ENCODE results near the gene RNU1-1.
A peak's percentile ranks its signal among the peaks of the same experiment; 100 is the strongest.
"Not testable (repeated sequence)": the region's sequence is repeated elsewhere in the genome, so short reads cannot be mapped to it uniquely, and the experiment has no call there.

RNU1-1 gene

DNA sequence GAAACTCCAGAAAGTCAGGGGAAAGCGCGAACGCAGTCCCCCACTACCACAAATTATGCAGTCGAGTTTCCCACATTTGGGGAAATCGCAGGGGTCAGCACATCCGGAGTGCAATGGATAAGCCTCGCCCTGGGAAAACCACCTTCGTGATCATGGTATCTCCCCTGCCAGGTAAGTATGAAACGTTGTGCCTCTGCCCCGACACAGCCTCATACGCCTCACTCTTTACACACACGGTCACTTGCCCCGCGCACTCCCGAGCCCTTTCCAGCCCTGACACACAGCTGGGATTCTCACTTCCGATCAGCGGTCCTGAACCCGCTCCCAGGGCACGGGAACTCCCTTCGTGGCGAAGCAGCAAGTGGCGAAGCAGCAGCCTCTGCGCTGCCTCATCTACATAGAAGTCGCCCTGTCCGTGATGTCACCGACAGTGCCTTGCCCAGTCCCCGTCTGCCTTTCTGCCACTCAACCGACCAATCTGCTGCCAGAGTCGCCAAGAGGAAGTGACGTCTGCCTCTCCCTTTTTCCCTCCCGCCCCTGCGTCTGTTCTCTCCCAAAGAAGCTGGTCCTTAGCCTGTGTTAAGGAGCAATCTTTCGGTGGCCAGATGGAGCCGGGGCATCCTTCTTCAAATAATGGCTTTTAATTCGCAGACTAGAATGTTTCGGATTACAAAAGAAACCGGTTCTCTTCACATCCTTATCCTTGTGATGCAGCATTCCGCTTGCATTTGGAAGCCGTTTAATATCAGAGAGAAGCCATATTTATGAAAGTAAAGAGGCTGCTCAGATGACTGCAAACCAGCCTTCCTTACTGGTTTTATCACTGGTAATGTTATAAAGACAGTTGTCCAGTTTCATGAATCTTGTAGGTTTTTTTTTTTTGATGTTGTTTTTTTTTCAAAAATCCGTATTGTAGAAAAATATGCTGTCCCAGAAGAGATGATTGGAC, at the start of gene RNU1-1:
Gene RNU1-1 (minus strand): TSS at position 179 of the 949 bp plus-strand sequence.
- DNase-seq: peak; percentile 70

DNA sequence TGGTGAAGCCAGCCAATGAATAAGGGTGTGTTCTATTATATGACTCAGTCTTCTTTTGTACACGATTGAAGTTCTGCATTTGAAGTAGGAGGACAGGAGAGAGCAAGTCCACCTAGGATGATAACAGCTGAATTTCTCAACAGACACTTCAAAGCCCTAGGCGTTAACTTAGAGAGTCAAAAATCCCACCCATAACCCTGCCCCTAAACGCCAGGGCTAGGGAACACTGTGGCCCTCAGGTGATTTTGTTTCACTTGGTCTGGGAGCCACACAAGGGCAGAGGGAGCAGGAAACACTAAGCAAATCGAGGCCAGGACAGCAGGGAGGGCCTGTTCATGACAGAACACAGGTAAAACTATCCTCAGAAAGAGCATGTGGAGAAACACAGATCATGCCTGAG, 47.0 kb upstream of the RNU1-1 start:
- DNase-seq: not testable (repeated sequence)

DNA sequence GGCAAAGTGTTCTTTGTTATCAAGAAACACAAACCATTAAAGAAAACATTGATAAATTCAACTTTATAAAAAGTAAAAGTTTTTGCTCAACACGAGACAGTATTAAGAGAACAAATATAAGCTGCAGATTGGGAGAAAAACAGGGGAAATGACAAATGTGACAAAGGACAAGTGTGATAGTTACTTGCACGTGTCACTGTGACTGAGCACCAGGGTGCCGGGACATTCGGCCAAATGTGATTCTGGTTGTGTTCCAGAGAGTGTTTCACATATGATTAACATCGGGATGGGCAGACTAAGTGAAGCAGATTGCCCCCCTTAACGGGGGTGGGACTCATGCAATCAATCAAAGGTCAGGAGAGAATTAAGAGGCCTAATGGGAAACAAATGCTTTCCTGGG, 46.4 kb upstream of the RNU1-1 start:
- DNase-seq: not testable (repeated sequence)

DNA sequence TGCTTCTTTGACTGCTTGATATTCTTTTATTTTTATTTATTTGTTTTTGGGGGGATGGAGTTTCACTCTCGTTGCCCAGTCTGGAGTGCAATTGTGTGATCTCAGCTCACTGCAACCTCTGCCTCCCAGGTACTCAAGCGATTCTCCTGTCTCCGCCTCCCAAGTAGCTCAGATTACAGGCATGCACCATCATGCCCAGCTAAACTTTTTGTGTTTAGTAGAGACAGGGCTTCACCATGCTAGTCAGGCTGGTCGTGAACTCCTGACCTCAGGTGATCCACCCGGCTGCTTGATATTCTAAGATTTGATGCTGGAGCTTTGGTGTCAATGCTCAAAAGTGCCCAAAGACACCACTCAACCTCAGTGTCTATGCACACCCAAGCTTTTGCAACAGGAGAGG, 45.6 kb upstream of the RNU1-1 start:
- not testable (repeated sequence) for DNase-seq

DNA sequence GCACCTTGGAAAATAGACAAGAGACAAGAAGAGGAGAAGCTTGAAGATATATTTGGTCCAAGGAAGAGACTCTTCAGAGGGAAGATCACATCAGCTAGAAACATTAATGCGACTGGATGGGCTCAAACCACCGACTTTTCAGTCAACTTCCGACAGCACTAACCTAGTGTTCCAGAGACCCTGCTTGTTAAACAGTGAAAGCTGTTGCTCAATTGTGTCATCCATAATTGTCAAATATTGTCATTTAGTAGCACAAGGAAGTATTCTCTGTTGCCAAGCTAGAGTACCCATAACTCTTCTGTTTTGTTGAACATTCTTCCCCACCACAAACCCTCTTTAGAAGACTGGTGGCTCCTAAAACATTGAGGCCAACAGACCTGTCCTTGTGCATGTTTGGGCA, 42.9 kb upstream of the RNU1-1 start:
- not testable (repeated sequence) for DNase-seq

DNA sequence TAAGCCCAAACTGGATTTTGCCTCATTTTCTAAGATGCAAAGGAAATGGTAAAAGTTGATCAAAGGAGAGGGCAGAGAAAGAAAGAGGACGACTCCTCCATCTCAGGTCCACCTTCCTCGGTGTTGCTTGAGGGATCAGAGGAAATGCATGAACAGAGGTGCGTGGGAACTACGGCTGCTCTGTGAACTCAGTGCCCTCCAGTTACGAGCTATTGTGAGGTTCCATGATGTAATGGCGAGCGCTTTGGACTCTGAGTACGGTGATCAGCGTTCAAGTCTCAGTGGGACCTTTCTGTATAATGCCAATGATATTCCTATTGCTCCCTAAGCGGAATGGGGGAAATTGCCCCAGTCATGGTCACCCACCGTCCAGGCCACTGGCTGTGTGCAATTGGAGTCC, 39.2 kb upstream of the RNU1-1 start:
- not testable (repeated sequence) for DNase-seq

DNA sequence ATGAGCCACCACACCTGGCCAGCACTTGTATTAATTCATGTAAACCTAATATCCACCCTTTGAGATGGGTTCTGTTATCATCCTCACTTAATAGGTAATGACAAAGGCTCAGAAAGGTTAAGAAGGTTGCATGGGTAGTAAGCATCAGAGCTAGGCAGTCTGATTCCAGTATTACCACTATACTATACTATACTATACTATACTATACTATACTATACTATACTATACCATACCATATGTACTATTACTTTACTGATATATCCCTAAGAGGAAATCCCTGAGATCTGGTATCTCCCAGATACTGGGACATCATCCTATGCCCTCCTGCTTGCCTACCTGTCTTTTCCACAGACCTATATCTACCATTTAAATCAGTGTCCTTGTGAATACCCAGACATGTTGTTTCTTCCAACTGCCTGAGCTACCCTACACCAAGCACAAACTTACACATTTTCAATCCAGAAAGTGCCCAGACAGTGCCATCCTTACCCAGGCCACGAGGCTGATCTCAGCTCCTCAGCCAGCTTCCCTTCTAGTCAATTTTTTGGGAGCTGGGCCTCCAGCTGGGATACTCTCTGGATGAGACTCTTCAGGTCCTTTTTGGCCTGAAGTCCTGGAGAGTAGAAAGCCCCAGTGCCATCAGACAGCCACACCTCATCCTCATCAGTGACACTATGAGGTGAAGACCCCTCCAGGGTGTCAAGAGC, 36.3 kb upstream of the RNU1-1 start:
- not testable (repeated sequence) for DNase-seq

DNA sequence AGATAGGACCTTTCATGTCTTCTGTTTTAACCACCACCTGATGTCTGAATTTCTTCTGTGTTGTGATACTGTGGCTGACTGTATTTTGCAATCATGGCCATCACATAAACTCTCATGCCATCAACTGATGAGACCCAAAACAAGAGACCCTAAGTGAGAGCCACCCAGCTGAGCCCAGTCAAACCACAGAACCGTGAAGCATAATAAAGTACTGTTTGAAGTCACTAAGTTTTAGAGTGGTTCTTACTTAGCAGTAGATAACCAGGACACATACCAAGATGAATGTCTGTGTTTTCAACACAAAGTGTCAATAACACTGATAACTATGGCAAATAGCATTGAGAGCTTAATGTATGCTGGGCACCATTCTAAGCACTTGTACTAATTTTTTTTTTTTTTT, 35.5 kb upstream of the RNU1-1 start:
- not testable (repeated sequence) for DNase-seq

DNA sequence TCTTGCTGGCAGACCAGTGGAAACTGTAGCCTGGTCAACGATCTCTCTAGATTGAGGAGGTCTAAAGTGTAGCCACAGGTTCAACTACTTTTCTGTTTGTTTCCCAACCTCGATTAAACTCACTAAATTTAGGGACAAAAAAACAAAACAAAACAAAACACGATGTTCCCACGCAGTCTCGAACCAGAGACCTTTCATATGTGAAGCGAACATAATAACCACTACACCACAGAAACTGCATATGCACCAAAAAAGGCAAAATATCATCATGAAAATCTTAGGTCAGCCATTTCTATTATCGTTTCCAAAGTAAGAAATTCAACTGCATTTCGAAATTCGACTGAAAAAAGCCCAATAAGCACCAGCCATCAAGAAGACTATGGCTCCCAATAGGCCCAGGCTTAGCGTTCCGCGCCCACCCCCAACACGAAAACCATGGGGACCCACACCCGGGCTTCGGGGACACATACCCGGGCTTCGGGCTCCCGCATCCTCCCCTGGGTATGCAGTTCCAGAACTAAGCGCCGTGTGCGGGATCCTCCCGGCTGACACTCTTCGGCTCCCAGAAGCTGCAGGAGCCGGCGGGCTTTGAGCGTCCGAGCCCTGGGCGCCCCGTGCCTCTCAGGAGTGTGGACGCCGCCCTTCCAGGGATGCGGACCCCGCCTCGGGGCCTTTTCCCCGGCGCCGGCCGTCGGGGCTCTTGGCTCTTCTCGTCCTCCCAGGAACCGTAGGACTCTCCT, 33.6 kb upstream of the RNU1-1 start:
- not testable (repeated sequence) for DNase-seq

DNA sequence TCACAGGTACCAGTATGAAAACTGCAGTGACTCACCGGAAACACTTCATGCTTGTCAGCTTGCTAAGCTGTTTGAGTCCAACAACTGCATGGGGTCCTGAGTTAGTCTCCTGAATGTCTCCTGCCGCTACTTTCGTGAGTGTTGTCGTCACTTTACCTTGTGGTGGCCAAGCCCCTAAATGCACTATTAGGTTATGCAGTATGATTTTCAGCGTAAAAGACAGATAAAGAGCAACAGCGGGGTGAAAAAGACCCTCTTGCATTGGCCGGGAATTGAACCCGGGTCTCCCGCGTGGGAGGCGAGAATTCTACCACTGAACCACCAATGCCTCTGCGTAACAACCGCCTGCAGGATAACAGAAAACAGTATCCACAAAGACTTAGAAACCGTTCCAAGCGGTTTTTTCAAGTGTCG, 31.6 kb upstream of the RNU1-1 start:
- not testable (repeated sequence) for DNase-seq

DNA sequence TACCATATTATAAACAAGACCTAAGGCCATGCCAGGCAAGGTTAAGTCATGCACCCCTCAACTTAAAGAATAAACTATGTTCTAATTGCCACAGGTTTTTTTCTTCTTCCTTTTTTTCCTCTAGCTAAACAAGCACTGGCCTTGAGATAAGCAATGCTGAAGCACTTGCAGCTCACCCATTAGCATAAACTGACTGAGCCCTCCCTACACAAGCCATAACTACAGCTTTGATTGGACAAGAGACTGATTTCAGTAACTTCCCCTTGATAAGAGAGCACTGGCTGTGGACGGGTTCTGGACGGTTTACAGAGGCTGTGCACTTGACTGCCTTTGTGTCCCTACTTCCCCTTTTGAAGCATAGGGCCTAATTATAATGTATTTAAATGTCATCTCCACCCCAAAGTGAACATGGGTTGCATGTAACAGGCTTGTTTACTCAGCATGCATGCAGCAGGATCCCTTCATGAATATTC, 26.4 kb upstream of the RNU1-1 start:
- not testable (repeated sequence) for DNase-seq

DNA sequence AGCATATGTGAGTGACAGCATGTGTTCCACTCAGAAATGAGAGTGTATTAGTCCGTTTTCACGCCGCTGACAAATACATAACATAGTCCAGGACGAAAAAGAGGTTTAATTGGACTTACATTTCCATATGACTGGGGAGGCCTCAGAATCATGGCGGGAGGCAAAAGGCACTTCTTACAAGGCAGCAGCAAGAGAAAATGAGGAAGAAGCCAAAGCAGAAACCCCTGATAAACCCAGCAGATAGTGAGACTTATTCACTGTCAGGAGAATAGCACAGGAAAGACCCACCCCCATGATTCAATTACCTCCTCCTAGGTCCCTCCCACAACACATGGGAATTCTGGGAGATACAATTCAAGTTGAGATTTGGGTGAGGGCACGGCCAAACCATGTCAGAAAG, 23.4 kb upstream of the RNU1-1 start:
- DNase-seq: not testable (repeated sequence)

DNA sequence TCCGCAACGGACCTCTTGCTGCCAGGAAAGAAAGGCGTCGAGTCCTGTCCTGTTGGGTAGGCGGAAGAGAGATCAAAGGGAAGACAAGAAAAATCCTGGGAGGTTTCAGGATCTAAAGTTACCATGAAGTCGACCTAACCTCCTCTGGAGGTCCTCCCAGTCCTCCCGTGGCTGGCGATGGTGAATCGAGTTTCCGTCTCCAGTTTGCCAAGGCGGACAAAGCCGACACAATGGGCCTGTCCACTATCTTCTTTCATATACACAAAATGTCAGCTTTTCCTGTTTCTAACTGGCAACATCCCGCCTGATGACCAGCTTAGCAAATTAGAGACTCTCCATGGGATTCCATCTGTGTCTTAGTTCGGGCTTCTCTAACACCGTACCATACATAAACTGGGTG, 22.7 kb upstream of the RNU1-1 start:
- DNase-seq: not testable (repeated sequence)

DNA sequence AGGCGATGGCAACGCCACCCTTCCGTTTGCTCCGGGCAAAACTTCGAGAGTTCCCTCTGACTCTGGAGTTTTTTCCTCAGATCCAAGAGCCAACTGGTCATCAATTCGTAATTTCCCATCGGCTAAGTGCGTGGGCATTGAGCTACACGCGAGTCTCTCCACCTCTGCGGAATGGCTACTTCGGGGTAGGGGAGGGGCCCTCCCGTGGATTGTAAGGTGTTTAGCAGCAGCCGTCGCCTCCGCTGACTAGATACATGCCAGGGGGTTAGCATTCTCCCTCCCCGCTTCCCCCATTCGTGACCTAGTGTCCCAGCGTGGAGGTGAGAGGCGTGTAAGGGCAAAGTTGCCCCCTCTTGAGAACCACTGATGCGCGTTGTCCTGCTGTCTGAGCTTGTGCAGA, 21.8 kb upstream of the RNU1-1 start:
- DNase-seq: not testable (repeated sequence)

DNA sequence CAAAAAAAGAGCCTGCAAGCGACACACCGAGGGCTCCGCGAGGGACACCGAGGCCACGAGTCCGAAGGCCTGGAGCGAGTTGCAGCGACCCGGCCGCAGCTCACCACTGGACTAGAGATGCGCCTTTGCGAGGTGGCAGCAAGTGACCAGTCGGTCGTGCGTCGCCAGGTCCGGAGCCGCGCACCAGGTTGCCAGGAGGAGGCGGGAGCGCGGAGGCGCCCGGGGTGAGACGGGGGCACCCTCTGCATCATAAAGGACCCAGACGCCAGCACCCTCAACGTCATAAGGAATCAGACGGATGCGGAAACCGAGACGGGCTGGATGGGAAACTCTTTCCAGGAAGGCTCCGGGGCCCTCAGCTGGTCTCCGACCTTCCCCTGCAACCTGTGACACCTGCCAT, 21.4 kb upstream of the RNU1-1 start:
- not testable (repeated sequence) for DNase-seq

DNA sequence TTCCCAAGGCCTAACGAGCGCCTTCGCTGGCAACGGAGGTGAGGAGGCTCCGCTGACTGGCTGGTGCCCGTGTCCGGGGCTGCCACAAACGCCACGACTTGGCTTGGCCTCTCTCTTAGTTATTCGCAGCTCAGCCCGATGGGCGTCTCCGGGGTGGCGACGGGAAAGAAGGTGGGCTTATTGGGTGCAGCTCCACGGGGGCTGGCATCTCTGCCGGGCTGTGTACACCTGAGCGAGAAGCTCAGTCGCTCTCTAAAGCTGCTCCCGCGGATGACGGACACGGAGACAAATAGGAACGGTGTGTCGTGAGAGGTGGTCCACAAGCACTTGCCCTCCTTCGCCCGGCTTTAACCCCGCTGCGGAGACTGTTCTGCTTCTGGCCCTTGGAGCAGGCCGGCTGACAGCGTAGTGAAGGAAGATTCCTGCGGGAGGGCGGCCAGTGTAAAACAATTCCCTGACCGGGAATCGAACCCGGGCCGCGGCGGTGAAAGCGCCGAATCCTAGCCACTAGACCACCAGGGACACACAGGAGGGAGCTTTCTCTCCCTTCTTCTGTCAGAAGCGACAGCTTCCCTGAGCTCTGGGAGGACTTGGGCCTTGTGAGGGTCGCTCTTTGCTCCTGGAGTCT, 20.9 kb upstream of the RNU1-1 start:
- not testable (repeated sequence) for DNase-seq

DNA sequence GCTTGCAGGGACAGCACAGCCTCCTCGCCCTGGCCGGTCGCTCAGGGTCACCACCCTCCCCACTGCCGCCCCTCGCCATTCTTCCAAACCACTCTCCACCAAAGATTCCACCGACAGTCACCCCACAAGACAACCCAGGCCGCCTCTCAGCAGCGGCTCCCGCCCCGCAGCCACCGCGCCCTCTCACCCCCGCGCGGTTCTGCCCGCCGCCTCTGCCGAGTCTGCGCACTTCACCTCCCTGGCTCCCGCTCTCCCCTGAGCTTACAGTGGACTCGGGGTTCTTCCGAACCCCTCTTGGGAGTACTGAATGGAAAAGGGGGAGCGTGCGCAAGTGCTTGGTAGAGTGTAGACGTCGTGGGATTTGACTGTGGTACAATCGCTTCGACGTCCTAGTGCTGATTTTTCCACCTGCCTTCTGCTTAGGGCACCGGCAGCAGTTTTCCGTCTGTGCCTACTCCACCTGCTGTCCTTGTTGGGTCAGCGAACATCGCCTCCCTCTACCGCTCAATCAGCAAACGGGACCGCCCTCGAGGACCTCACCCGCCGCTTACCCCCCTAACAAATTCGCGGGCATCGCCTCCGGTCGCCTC, 20.2 kb upstream of the RNU1-1 start:
- DNase-seq: not testable (repeated sequence)

DNA sequence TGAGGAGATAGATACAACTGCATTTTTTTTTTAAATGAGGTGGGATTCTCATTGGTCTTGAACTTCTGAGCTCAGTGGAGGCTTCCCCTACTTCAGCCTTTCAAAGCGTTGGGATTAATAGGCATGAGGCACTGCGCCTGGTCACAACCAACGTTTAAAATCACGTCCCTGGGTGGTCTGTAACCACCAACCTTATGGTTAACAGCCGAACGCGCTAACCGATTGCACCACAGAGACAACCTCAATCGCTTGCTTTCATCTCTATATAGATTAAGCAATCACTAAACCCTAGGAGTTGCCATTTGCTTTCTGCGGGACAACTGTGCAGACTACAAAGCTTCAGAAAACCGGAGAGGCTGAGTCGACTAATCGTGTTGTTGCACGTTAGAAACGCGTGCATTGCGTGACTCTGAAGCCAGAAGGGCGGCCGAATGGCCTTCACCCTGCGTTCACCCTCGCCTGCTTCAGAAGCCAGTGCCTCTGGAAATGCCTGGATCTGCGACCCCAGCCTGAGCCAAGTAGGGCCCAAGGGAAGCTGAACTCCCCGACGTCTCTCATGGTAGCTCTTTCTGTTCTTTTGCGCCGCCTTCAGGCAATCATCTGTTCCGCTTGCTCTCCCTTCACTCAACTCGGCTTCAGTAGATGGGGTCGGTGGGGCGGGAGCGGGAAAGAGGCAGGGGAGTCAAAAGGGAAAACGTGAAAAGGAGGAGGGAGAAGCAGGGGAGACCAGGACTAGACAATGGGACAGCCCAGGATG, 18.3 kb upstream of the RNU1-1 start:
- not testable (repeated sequence) for DNase-seq

DNA sequence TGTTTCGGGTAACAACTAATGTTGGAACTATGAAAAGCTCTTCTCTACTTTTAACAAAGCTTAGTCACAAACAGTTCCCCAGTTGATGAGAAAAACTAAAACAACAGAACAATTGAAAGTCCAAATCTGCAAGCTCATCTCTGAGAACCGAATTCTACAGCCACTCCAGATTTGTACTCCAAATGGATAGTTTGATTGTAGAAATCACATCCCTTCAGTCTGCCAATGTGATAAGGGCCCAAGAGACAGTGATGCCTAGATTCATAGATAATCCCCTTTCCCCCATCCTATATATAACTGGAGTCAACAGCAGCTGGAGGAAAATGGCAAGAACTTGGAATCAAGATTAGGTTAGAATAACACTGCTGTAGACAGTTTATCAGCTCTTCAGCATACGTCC, 14.3 kb upstream of the RNU1-1 start:
- DNase-seq: not testable (repeated sequence)

DNA sequence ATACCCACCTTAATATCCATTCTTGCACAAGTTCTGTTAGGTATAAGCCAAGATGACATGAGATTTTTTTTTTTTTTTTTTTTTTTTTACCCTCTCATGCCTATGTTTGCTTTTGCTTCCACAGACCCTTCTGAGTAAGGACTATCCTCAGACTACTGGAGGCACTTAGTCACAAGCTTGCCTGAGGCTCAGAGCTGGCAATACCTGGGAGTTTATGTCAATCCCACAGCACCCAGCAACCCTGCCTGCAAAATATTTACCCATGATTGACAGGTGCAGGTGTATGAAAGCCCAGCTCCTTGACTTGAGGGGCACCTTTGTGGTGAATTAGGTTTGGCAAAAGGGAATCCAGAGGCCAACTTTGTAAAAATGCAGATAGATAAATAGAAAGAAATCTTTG, 11.7 kb upstream of the RNU1-1 start:
- not testable (repeated sequence) for DNase-seq

DNA sequence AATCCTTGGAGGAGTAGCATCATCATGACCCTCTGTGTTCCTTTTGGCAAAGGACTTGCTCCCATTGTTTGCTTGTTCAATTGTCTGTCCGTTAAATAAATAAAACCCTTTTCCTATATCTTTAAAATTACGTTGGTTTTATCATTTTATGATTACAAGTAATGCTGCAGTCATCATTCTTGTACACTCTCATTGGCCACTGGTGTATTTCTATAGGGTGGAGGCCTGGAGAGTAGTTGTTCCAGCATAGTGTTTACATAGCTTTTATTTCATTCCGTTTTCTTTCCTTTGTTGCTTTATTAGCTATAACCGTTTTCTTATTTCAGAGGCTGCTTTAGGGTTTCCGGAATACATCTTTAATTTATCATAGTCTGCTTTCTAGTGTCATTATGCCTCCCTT, 7.6 kb upstream of the RNU1-1 start:
- DNase-seq: not testable (repeated sequence)

DNA sequence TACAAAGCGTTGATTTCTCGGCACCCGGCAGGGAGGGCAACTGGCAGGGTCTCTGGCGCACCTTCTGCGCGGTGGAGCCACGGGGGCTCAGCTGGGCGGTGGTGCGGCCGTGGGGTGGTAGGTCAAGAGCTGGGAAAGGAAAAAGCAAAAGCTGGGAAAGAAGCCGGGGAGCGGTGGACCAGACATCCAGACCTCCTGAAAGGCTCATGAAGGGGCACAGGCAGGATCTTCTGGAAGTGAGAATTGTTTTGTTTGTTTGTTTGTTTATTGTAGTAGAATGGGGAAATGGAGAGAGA, 7.2 kb upstream of the RNU1-1 start:
- DNase-seq: no peak

Data from activated CD4-positive, alpha-beta T cell treated with anti-CD3 and anti-CD28 coated beads for 1 hour (primary cell).